Measurements from ENCODE around the gene GSE1.

The GSE1 gene

GRCh38 chr16:85689950-85690320, 76.8 kb downstream of the GSE1 start:
- Mint-ChIP-seq H3K9me3 (no peaks in the 10 kb centered on the region), H3K36me3 (ENCODE audit: low read depth) (peaks cover 20% of the 10 kb centered on the region)

DNA sequence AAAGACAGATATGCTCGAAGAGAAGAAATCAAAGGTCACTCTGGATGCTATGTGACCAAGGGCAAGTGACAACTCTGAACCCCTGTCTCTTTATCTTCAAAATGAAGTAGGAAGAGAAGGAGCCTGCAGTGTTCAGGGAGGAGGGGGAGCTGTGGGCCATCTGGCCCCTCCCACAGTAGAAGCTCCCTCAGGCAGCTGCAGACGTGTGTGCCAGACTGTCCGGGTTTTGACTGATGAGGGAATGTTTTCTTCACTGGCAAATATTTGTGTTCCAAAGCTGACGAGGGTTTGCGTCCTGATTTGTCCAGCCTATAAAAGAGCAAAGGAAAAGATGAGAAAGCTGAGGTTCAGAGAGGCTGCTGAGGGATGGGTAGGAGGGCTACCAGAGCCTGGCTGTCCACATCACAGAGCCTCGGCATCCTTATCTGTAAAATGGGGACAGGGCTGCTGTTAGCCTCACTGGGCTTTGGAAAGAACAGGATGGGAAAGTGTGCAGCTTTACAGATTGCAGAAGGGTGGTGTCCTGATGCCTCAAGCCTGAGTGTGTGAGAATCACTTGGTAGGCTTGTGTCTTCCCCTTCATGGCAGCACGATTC, 77.4 kb downstream of the GSE1 start:
- peaks cover 16% of the 10 kb centered on the region for H3K4me1 Mint-ChIP-seq (ENCODE audit: low read depth)
- H3K9me3 Mint-ChIP-seq: no peaks in the 10 kb centered on the region
- H3K27ac Mint-ChIP-seq: no peak overlapping the region
- peaks cover 4% of the 10 kb centered on the region for H3K27me3 Mint-ChIP-seq
- H3K4me3 Mint-ChIP-seq: no peak overlapping the region
- peaks cover 19% of the 10 kb centered on the region for H3K36me3 Mint-ChIP-seq (ENCODE audit: low read depth)

More at GRCh38 chr16:85689950-85690320, 76.8 kb downstream of the GSE1 start:
- no peak overlapping the region for H3K27ac Mint-ChIP-seq
- no peak overlapping the region for H3K4me3 Mint-ChIP-seq
- peaks cover 4% of the 10 kb centered on the region for H3K27me3 Mint-ChIP-seq
- H3K4me1 Mint-ChIP-seq (ENCODE audit: low read depth): peaks cover 16% of the 10 kb centered on the region

DNA sequence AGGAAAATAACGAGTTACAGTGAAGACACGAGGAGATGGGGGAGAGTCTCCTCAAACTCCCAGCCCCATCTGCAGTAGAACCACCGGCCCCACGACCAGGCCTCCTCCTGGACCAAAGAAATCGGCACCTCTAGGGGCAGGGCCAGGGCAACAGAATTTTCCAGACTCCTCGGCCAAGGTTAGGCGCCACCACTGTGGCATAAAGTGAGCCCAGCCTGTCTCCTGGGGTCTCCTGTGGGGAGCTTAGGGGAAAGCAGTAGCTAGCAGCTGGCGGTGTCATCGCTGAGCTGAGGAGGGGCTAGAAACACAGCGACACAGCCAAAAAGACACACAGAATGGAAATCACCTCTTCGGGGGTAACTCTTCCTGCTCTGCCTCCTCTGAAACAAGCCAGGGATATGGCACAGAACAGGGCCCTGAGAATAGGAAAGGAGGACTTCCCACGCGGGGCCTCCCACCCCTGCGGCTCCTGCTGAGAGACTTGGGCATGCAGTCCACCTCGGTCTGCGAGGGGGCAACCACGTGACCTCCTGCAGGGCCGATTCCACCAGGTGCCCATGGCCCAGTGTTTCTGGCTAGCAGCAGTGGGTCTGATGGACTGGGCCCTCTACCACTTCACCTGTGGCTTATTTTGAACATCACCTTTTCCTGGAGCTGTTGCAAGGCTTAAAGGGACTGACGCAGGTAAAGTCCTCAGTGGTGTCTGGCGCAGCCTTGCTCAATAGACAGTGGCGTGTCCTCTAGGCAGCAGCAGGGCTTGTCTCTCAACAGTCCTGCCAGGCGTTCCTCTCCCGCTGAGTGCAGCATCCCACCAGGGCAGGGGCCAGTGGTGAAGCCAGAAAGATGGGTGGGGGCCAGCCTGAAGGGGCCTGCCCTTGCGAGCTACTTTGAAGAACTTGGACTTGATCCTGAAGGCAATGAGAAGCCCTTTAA, 82.3 kb downstream of the GSE1 start:
- Mint-ChIP-seq H3K9me3 (no peaks in the 10 kb centered on the region), H3K36me3 (ENCODE audit: low read depth) (no peaks in the 10 kb centered on the region)

DNA sequence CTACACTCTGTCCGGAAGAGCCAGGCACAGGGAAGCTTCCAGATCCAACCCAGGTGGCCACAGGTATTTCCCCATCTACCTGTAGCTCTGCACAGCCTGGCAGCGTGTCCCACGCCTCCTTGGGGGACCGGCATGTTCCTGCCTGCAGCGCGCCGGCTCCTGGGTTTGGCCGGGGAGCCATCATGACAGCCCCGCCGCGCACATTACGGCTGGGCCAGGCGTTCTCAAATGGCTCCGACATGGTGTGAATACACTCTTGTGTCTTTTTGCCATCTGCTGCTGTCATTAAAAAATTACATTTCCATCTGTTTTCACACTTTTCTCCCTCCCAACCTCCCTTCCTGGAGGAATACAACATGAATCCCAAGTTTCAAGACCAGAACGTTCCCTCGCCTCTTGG, 83.7 kb downstream of the GSE1 start:
- Mint-ChIP-seq H3K27ac (no peak overlapping the region), H3K4me1 (ENCODE audit: low read depth) (no peaks in the 10 kb centered on the region), H3K9me3 (no peaks in the 10 kb centered on the region), H3K27me3 (peaks cover 12% of the 10 kb centered on the region), H3K4me3 (no peak overlapping the region), H3K36me3 (ENCODE audit: low read depth) (no peaks in the 10 kb centered on the region)

More for the DNA sequence above, 82.3 kb downstream of the GSE1 start:
- H3K4me1 Mint-ChIP-seq (ENCODE audit: low read depth): no peaks in the 10 kb centered on the region
- no peak overlapping the region for H3K27ac Mint-ChIP-seq
- H3K27me3 Mint-ChIP-seq: peaks cover 12% of the 10 kb centered on the region
- H3K4me3 Mint-ChIP-seq: no peak overlapping the region

DNA sequence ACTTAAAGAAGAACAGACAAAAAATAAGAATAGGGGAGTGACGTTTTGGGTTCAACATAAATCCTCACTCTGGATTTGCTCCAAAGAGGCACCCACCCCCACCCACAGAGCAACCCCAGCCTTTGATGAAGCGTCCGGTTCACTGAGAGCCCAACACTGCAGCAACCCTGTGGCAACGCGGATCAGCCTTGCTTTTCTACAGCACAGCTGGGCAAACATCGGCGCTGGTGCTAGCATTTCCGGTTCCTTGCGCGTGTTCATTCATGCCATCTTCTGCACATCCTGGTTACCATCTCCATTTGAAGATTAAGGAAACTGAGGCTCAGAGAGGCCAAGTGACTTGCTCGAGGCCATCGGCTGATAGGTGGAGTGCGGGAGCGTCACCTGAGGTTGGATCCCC, 84.3 kb downstream of the GSE1 start:
- Mint-ChIP-seq H3K36me3 (ENCODE audit: low read depth) (no peaks in the 10 kb centered on the region), H3K9me3 (no peaks in the 10 kb centered on the region), H3K4me3 (no peak overlapping the region)

DNA sequence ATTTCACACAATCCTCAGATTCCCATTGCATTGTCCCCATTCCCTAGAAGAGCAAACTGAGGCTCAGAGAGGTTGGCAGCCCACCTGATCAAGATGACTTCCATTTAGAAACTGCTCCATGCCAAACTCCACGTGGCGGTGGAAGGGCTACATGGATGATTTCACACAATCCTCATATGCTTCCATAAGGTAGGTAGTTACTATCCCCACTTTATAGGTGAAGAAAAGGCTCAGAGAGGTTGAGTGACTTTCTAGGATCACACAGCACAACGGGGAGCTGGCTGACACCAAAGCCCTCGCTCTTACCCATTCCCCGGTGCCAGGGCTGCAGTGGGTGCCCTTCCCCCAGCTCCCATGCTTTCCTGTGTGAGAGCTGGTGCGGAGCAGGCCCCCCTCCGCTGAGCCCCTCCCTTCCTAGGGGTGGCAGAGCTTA, 85.4 kb downstream of the GSE1 start:
- H3K27ac Mint-ChIP-seq: no peak overlapping the region
- no peaks in the 10 kb centered on the region for H3K4me1 Mint-ChIP-seq (ENCODE audit: low read depth)
- no peak overlapping the region for H3K4me3 Mint-ChIP-seq
- H3K9me3 Mint-ChIP-seq: no peaks in the 10 kb centered on the region
- no peaks in the 10 kb centered on the region for H3K36me3 Mint-ChIP-seq (ENCODE audit: low read depth)
- peaks cover 9% of the 10 kb centered on the region for H3K27me3 Mint-ChIP-seq

More for the DNA sequence above, 84.3 kb downstream of the GSE1 start:
- Mint-ChIP-seq H3K27ac (no peak overlapping the region), H3K27me3 (peaks cover 12% of the 10 kb centered on the region), H3K4me1 (ENCODE audit: low read depth) (no peaks in the 10 kb centered on the region)

- Mint-ChIP-seq H3K4me1 (ENCODE audit: low read depth) (no peaks in the 10 kb centered on the region), H3K4me3 (no peak overlapping the region), H3K27me3 (peaks cover 8% of the 10 kb centered on the region), H3K27ac (no peak overlapping the region), H3K36me3 (ENCODE audit: low read depth) (no peaks in the 10 kb centered on the region), H3K9me3 (no peaks in the 10 kb centered on the region)
Observed at GRCh38 chr16:85698935-85699558, 85.9 kb downstream of the GSE1 start.

DNA sequence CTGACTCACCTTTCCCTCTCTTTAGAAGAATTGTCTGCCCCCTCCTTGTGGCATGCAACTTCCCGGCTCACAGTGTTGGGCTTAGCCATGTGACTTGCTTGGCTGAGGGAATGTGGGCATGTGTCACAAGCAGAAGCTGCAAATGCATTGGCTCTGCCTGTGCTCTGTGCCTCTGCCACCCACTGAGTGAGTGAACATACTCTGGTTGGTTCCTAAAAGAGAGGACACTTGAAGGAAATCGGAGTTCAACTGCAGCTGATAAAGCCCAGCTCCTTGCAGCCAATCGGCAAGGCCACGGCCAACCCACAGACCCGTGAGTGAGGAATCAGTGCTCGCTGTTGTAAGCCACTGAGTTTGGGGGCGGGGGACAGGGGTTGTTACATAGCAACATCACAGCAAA, 86.5 kb downstream of the GSE1 start:
- Mint-ChIP-seq H3K27me3 (peaks cover 8% of the 10 kb centered on the region), H3K27ac (no peak overlapping the region), H3K4me3 (no peak overlapping the region), H3K4me1 (ENCODE audit: low read depth) (no peaks in the 10 kb centered on the region), H3K9me3 (no peaks in the 10 kb centered on the region), H3K36me3 (ENCODE audit: low read depth) (no peaks in the 10 kb centered on the region)

- H3K9me3 Mint-ChIP-seq: no peaks in the 10 kb centered on the region
- H3K27ac Mint-ChIP-seq: no peak overlapping the region
- no peak overlapping the region for H3K4me3 Mint-ChIP-seq
- no peaks in the 10 kb centered on the region for H3K4me1 Mint-ChIP-seq (ENCODE audit: low read depth)
- no peaks in the 10 kb centered on the region for H3K36me3 Mint-ChIP-seq (ENCODE audit: low read depth)
- H3K27me3 Mint-ChIP-seq: no peaks in the 10 kb centered on the region
Observed at GRCh38 chr16:85704011-85704410, 90.9 kb downstream of the GSE1 start.

DNA sequence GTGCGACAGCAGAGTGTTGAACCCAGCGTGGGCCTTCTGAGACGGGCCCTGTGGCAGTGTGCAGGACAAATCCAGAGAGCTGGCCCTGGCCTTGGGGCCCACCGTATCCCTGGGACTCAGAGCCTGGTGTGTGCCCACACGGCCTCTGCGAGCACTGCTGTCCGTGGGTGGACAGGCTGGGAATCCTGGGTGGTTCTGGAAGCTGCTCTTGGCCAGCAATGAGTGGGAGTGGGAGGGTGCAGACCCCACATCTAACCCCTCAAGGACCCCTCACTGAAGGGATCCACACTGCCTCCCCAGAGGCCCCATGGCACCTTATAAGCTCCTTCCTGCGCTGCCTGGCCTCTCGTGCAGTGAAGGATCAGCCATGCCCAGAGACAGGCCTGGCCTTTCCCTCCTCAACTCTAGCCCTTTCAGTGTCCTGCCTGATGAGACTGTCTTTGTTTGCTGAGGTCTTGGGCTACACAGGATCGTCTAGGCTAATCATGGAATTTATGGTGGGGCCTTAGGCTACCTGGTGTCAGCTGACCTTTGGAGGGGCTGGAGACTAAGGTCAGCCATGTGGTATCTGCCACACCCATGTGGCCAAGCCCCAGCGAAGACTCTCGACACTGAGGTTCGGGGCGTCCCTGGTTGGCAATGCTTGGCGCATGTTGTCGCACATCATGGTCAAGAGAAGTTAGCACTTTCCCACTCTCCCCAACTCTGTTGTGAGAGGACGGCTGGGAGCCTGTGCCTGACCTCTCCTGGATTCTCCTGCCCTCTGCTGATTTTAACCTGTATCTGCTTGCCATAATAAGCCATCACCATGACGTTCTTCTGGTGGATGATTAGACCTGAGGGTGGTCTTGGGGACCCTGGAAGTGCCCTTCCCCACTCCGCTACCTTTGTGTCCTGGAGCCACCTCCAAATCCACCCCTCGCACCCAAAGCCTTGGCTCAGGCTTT, 92.1 kb downstream of the GSE1 start:
- H3K36me3 Mint-ChIP-seq (ENCODE audit: low read depth): no peaks in the 10 kb centered on the region
- H3K27me3 Mint-ChIP-seq: no peaks in the 10 kb centered on the region
- no peak overlapping the region for H3K4me3 Mint-ChIP-seq
- no peak overlapping the region for H3K27ac Mint-ChIP-seq
- no peaks in the 10 kb centered on the region for H3K9me3 Mint-ChIP-seq
- H3K4me1 Mint-ChIP-seq (ENCODE audit: low read depth): no peaks in the 10 kb centered on the region

GRCh38 chr16:85706449-85707034, 93.4 kb downstream of the GSE1 start:
- H3K27ac Mint-ChIP-seq: no peak overlapping the region
- no peaks in the 10 kb centered on the region for H3K9me3 Mint-ChIP-seq
- H3K27me3 Mint-ChIP-seq: no peaks in the 10 kb centered on the region
- H3K4me1 Mint-ChIP-seq (ENCODE audit: low read depth): no peaks in the 10 kb centered on the region
- H3K36me3 Mint-ChIP-seq (ENCODE audit: low read depth): no peaks in the 10 kb centered on the region
- no peak overlapping the region for H3K4me3 Mint-ChIP-seq

DNA sequence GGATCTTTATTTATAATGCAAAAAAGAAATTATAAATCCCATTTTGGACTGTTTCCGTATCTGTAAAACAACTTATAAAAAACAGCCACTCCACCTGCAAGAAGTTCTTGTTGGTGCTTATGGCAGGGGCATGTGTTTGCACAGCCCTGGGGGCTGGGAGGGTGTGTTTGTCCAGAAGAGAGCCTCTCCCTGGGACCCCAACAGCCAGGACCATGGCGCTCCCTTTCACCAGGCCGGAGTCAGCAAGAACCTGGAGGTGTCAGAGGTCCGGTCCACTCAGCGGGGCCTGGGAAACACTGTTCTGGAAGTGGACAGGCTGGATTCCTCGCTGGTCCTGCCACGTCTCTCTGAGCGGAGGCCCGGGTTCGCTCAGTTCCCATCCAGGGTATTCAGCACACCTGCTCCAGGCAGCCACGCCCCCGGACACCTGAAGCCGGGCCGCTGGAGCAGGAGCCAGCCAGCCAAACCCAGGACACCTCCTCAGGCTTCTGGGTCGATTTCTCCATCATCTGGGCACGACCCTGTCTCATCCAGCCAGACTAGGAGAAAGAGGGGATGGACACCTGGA, 94.5 kb downstream of the GSE1 start:
- no peaks in the 10 kb centered on the region for H3K9me3 Mint-ChIP-seq
- no peaks in the 10 kb centered on the region for H3K4me1 Mint-ChIP-seq (ENCODE audit: low read depth)
- H3K27ac Mint-ChIP-seq: no peak overlapping the region
- peaks cover 6% of the 10 kb centered on the region for H3K36me3 Mint-ChIP-seq (ENCODE audit: low read depth)
- H3K4me3 Mint-ChIP-seq: no peak overlapping the region
- no peaks in the 10 kb centered on the region for H3K27me3 Mint-ChIP-seq

- Mint-ChIP-seq H3K4me3 (no peak overlapping the region), H3K4me1 (ENCODE audit: low read depth) (no peaks in the 10 kb centered on the region), H3K27me3 (no peaks in the 10 kb centered on the region), H3K36me3 (ENCODE audit: low read depth) (peaks cover 9% of the 10 kb centered on the region), H3K9me3 (no peaks in the 10 kb centered on the region), H3K27ac (no peak overlapping the region)
Observed at GRCh38 chr16:85708338-85708737, 95.2 kb downstream of the GSE1 start.

Data from stimulated activated naive CD8-positive, alpha-beta T cell treated with anti-CD3 and anti-CD28 coated beads, Interleukin-15, Interleukin-2, amounts not matched to agents 100 ng/mL and 50 ng/mL, for 24 hours (primary cell).